K562 (cell line): ENCODE results near the gene PTPN7. TPM values are rescaled to one million over a fixed set of nuclear protein-coding genes. Genes with fewer than 3 reads are reported as not detected.

Experiments
- ASH1L ChIP-seq: fragments of 450-650 bp; IDR thresholded peaks from 2 replicates; pipeline ENCODE4 v1.6.1; 2018; ENCODE audit warnings: borderline replicate concordance, mild to moderate bottlenecking, low read depth; ENCODE audit not compliant: partially characterized antibody
- BRD9 ChIP-seq: fragments of 450-650 bp; IDR thresholded peaks from 2 replicates; pipeline ENCODE4 v1.6.1; 2018; ENCODE audit warnings: low read depth; ENCODE audit not compliant: partially characterized antibody
- C11orf30 ChIP-seq: fragments of 450-650 bp; IDR thresholded peaks from 2 replicates; pipeline ENCODE4 v1.6.1; 2016; ENCODE audit warnings: low read depth, mild to moderate bottlenecking
- CEBPG ChIP-seq, 3 experiments: fragments of 200-800 bp in 1 of 3; sonication (Bioruptor generic) in 1 of 3; sonication (generic) in 1 of 3; formaldehyde crosslinking in 1 of 3; IDR thresholded peaks in 2 of 3; conservative IDR thresholded peaks in 1 of 3; 2 replicates each; pipeline versions ENCODE4 v1.6.1 to v1.8.0; 2016 to 2022; ENCODE audit warnings: missing compliant biosample characterization in 2 of 3, missing genetic modification characterization in 2 of 3, mild to moderate bottlenecking in 1 of 3, missing genetic modification reagents in 1 of 3
- HDAC8 ChIP-seq: fragments of 450-650 bp; IDR thresholded peaks from 2 replicates; pipeline ENCODE4 v1.6.1; 2016; ENCODE audit warnings: mild to moderate bottlenecking, missing genetic modification characterization, moderate library complexity, missing compliant biosample characterization
- HIVEP1 ChIP-seq: fragments of 250-450 bp; sonication (Bioruptor Pico); IDR thresholded peaks from 2 replicates; pipeline ENCODE4 v1.4.0; 2020; ENCODE audit warnings: mild to moderate bottlenecking
- HMGN3 ChIP-seq: IDR thresholded peaks from 2 replicates; pipeline ENCODE4 v1.6.1; 2011; ENCODE audit warnings: borderline replicate concordance, low read depth, mild to moderate bottlenecking, mixed read lengths, low read length; ENCODE audit not compliant: insufficient read length; ENCODE audit errors: extremely low read depth
- LARP7 ChIP-seq: fragments of 450-650 bp; IDR thresholded peaks from 2 replicates; pipeline ENCODE4 v1.6.1; 2016
- MAFF ChIP-seq: IDR thresholded peaks from 2 replicates; pipeline ENCODE4 v1.6.1; 2012; ENCODE audit warnings: low read length, improper control_type of control experiment
- RBM25 ChIP-seq: fragments of 200-400 bp; formaldehyde crosslinking; IDR thresholded peaks from 2 replicates; pipeline ENCODE4 v1.6.1; 2018; ENCODE audit warnings: low read length, low read depth, moderate library complexity; ENCODE audit not compliant: severe bottlenecking
- SETDB1 ChIP-seq: IDR thresholded peaks from one replicate; pipeline ENCODE4 v1.6.1; 2012; ENCODE audit warnings: low read length, control low read depth, inconsistent platforms
- ZNF232 ChIP-seq: sonication (generic); formaldehyde crosslinking; IDR thresholded peaks from 2 replicates; pipeline ENCODE4 v1.8.0; 2022; ENCODE audit warnings: mild to moderate bottlenecking, missing genetic modification reagents
- ZNF551 ChIP-seq: fragments of 250-450 bp; sonication (Bioruptor Pico); IDR thresholded peaks from 2 replicates; pipeline ENCODE4 v1.5.0; 2021; ENCODE audit warnings: mild to moderate bottlenecking, moderate library complexity
- ZNF668 ChIP-seq: fragments of 250-450 bp; sonication (Bioruptor Pico); IDR thresholded peaks from 2 replicates; pipeline ENCODE4 v1.8.0; 2022; ENCODE audit warnings: mild to moderate bottlenecking, inconsistent platforms
- polyA plus RNA-seq, 8 experiments: library from polyadenylated mRNA; depleted of rRNA in 4 of 8; stranded (reverse) in 5 of 8; unstranded in 3 of 8; fragments of >200 nt; fragmentation: Nextera tagmentation in 2 of 8; fragmentation: Illumina TruSeq in 1 of 8; extraction: Ambion mirVana in 2 of 8; extraction: Trizol in 1 of 8; gene quantifications; 2 replicates each; pipeline versions ENCODE4 v1.2.1 to v1.2.3, GENCODE V29; 2011 to 2014; ENCODE audit warnings: inconsistent platforms in 1 of 8, missing spikeins in 1 of 8
- total RNA-seq, 7 experiments: library from RNA; depleted of rRNA in 6 of 7; stranded (reverse); fragments of >200 nt in 6 of 7; fragmentation: Illumina TruSeq in 2 of 7; extraction: Trizol in 2 of 7; gene quantifications; 2 replicates each; pipeline versions ENCODE4 v1.2.1 to v1.2.3, GENCODE V29; 2011 to 2021; ENCODE audit warnings: low replicate concordance in 1 of 7
- TF ChIP-seq, protein P1 (sequence below): fragments of 450-650 bp; formaldehyde crosslinking; IDR thresholded peaks from 2 replicates; pipeline ENCODE4 v1.4.0; 2020; ENCODE audit warnings: mild to moderate bottlenecking
- TF ChIP-seq, protein P2 (sequence below), 2 experiments: IDR thresholded peaks; 2 replicates each; pipeline ENCODE4 v1.6.1; 2011; ENCODE audit warnings: borderline replicate concordance in 1 of 2, control low read depth in 1 of 2, low read depth in 1 of 2, low read length in 1 of 2, mild to moderate bottlenecking in 1 of 2, mixed read lengths in 1 of 2, moderate library complexity in 1 of 2; ENCODE audit not compliant: insufficient read depth in 1 of 2, insufficient read length in 1 of 2, poor library complexity in 1 of 2, severe bottlenecking in 1 of 2; ENCODE audit errors: extremely low read depth in 1 of 2
- TF ChIP-seq, protein P3 (sequence below): fragments of 250-450 bp; sonication (Bioruptor Pico); IDR thresholded peaks from 2 replicates; pipeline ENCODE4 v1.8.0; 2022; ENCODE audit warnings: inconsistent platforms, mild to moderate bottlenecking, moderate library complexity, borderline replicate concordance
- TF ChIP-seq, protein P4 (sequence below): fragments of 450-650 bp; IDR thresholded peaks from 2 replicates; pipeline ENCODE4 v1.6.1; 2018; ENCODE audit not compliant: partially characterized antibody

The PTPN7 gene
- total and polyA plus RNA-seq, 9 of the 15 experiments (the other 6 are each of a cell fraction or from before 2014, with no cell fraction given), result 18.7 to 144 (median 120) TPM

DNA sequence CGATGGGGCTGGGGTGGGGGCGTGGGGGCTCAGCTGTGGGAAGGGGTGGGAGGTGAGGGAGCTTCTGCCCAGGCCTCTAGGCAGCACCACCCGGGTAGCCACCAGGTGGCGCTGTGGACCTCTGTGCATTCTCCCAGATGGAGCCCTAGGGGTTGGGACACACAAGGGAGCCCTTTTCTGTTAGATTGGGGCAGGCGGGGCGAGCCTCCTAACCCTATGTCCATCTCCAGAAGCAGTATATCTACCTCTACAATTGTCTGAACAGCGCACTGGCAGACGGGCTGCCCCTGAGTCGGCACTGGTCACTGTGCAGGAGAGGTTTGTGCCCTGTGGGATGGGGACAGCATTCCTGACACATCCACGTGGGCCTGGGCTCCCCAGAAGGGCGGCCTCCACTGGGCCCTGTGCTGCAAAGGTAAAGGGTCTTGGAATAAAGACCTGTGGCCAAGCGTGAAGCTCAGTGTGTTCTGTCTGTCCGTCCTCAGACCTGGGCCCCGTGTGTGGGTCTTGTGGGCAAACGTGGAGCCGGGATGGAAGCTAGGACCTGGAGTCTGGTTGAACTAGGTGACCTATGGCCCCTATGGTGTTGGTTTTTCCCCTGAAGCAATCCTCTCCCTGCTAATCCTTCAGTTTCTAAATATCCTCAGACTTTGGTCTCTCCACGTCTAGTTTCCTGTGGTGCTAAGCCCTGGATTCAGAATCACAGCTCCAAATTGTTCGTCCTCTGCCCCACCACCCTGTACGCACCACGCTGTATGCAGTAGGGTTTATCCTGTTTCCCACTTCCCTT, 28.8 kb upstream of the PTPN7 start (continued):
- TF ChIP-seq, protein P1, sequence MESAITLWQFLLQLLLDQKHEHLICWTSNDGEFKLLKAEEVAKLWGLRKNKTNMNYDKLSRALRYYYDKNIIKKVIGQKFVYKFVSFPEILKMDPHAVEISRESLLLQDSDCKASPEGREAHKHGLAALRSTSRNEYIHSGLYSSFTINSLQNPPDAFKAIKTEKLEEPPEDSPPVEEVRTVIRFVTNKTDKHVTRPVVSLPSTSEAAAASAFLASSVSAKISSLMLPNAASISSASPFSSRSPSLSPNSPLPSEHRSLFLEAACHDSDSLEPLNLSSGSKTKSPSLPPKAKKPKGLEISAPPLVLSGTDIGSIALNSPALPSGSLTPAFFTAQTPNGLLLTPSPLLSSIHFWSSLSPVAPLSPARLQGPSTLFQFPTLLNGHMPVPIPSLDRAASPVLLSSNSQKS, result no peak
- TF ChIP-seq CEBPG (CRISPR knock-in tag; IDR thresholded peaks at IDR 0.05) (no peak), CEBPG (tag; conservative IDR thresholded peaks at IDR 0.05 in 1 of 2, IDR thresholded peaks at IDR 0.05 in 1 of 2) (no peak), HDAC8 (tag) (no peak), SETDB1 (no peak), HIVEP1 (CRISPR knock-in tag) (no peak), HMGN3 (no peak), ZNF551 (CRISPR knock-in tag) (no peak), ZNF668 (CRISPR knock-in tag) (no peak), MAFF (no peak), ASH1L (no peak), C11orf30 (no peak), BRD9 (no peak), ZNF232 (CRISPR knock-in tag) (no peak), RBM25 (no peak), LARP7 (no peak)
- TF ChIP-seq, protein P2, sequence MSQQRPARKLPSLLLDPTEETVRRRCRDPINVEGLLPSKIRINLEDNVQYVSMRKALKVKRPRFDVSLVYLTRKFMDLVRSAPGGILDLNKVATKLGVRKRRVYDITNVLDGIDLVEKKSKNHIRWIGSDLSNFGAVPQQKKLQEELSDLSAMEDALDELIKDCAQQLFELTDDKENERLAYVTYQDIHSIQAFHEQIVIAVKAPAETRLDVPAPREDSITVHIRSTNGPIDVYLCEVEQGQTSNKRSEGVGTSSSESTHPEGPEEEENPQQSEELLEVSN (IDR thresholded peaks at IDR 0.05; ENCODE audit: borderline replicate concordance in 1 of 2, extremely low read depth in 1 of 2, insufficient read depth in 1 of 2, insufficient read length in 1 of 2, low read depth in 1 of 2, low read length in 1 of 2, poor library complexity in 1 of 2, severe bottlenecking in 1 of 2), result no peak
- TF ChIP-seq, protein P3, sequence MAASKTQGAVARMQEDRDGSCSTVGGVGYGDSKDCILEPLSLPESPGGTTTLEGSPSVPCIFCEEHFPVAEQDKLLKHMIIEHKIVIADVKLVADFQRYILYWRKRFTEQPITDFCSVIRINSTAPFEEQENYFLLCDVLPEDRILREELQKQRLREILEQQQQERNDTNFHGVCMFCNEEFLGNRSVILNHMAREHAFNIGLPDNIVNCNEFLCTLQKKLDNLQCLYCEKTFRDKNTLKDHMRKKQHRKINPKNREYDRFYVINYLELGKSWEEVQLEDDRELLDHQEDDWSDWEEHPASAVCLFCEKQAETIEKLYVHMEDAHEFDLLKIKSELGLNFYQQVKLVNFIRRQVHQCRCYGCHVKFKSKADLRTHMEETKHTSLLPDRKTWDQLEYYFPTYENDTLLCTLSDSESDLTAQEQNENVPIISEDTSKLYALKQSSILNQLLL, result no peak
- TF ChIP-seq, protein P4, sequence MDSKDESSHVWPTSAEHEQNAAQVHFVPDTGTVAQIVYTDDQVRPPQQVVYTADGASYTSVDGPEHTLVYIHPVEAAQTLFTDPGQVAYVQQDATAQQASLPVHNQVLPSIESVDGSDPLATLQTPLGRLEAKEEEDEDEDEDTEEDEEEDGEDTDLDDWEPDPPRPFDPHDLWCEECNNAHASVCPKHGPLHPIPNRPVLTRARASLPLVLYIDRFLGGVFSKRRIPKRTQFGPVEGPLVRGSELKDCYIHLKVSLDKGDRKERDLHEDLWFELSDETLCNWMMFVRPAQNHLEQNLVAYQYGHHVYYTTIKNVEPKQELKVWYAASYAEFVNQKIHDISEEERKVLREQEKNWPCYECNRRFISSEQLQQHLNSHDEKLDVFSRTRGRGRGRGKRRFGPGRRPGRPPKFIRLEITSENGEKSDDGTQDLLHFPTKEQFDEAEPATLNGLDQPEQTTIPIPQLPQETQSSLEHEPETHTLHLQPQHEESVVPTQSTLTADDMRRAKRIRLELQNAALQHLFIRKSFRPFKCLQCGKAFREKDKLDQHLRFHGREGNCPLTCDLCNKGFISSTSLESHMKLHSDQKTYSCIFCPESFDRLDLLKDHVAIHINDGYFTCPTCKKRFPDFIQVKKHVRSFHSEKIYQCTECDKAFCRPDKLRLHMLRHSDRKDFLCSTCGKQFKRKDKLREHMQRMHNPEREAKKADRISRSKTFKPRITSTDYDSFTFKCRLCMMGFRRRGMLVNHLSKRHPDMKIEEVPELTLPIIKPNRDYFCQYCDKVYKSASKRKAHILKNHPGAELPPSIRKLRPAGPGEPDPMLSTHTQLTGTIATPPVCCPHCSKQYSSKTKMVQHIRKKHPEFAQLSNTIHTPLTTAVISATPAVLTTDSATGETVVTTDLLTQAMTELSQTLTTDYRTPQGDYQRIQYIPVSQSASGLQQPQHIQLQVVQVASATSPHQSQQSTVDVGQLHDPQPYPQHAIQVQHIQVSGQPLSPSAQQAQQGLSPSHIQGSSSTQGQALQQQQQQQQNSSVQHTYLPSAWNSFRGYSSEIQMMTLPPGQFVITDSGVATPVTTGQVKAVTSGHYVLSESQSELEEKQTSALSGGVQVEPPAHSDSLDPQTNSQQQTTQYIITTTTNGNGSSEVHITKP, result no peak
